ENCODE measurements around the gene SACM1L. TPM values are rescaled to one million over a fixed set of nuclear protein-coding genes. Genes with fewer than 3 reads are reported as not detected.
A peak's percentile ranks its signal among the peaks of the same experiment; 100 is the strongest.

Gene SACM1L
- total and polyA plus RNA-seq, 2 of the 13 experiments (the other 11 are each of a cell fraction or from before 2014, with no cell fraction given) = 15.1 to 27.8 TPM

DNA sequence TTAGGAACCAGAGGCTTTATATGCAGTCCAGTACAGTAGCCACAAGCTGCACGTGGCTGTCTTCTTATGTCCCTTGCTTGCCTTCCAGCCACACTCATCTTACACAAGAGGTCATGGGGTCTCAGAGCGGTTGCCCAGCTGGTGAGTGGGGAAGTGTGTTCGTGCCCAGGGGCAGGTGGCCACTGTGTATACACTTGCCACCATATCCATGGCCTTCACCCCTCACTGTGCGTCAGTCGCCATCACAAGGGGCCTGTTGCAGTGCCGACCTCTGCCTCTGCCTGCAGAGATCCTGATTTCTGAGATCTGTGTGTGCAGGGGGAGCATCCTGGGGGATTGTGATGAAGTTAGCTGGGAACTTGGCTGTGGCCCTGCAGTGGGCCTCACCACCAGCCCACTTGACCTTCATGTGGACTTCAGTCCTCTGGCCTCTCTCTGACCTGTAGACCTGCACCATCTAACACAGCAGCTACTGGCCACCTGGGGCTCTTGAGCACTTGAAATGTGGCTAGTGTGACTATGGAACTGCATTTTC lies 43.1 kb upstream of the SACM1L start (continued):
- TF ChIP-seq, protein P1, sequence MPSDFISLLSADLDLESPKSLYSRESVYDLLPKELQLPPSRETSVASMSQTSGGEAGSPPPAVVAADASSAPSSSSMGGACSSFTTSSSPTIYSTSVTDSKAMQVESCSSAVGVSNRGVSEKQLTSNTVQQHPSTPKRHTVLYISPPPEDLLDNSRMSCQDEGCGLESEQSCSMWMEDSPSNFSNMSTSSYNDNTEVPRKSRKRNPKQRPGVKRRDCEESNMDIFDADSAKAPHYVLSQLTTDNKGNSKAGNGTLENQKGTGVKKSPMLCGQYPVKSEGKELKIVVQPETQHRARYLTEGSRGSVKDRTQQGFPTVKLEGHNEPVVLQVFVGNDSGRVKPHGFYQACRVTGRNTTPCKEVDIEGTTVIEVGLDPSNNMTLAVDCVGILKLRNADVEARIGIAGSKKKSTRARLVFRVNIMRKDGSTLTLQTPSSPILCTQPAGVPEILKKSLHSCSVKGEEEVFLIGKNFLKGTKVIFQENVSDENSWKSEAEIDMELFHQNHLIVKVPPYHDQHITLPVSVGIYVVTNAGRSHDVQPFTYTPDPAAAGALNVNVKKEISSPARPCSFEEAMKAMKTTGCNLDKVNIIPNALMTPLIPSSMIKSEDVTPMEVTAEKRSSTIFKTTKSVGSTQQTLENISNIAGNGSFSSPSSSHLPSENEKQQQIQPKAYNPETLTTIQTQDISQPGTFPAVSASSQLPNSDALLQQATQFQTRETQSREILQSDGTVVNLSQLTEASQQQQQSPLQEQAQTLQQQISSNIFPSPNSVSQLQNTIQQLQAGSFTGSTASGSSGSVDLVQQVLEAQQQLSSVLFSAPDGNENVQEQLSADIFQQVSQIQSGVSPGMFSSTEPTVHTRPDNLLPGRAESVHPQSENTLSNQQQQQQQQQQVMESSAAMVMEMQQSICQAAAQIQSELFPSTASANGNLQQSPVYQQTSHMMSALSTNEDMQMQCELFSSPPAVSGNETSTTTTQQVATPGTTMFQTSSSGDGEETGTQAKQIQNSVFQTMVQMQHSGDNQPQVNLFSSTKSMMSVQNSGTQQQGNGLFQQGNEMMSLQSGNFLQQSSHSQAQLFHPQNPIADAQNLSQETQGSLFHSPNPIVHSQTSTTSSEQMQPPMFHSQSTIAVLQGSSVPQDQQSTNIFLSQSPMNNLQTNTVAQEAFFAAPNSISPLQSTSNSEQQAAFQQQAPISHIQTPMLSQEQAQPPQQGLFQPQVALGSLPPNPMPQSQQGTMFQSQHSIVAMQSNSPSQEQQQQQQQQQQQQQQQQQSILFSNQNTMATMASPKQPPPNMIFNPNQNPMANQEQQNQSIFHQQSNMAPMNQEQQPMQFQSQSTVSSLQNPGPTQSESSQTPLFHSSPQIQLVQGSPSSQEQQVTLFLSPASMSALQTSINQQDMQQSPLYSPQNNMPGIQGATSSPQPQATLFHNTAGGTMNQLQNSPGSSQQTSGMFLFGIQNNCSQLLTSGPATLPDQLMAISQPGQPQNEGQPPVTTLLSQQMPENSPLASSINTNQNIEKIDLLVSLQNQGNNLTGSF (CRISPR knock-in tag; IDR thresholded peaks at IDR 0.05) = no peak
- TF ChIP-seq ZNF292 (CRISPR knock-in tag; IDR thresholded peaks at IDR 0.05; ENCODE audit: borderline replicate concordance, low read depth) (no peak), NPAS2 (CRISPR knock-in tag; IDR thresholded peaks at IDR 0.05; ENCODE audit: borderline replicate concordance) (no peak), KDM6A (CRISPR knock-in tag; IDR thresholded peaks at IDR 0.05; ENCODE audit: low read depth) (0 out of 2 replicates have a peak, but pooled peaks have one; percentile 30), SRSF4 (IDR thresholded peaks at IDR 0.05; ENCODE audit: low read depth, low read length, poor library complexity, severe bottlenecking) (no peak), FOXA3 (CRISPR knock-in tag; IDR thresholded peaks at IDR 0.05) (no peak), FOXA1 (IDR thresholded peaks at IDR 0.05) (no peak), FOXA1 (CRISPR knock-in tag; IDR thresholded peaks at IDR 0.05) (no peak), SPEN (CRISPR knock-in tag; IDR thresholded peaks at IDR 0.05; ENCODE audit: low read depth) (no peak), RARA (CRISPR knock-in tag; IDR thresholded peaks at IDR 0.05) (peak; percentile 98), SP1 (IDR thresholded peaks at IDR 0.05) (no peak), SP1 (CRISPR knock-in tag; IDR thresholded peaks at IDR 0.05) (no peak), HOXA3 (CRISPR knock-in tag; IDR thresholded peaks at IDR 0.05) (peak; percentile 37; the same call in 1 of the 2 replicates), ZFYVE20 (CRISPR knock-in tag; IDR thresholded peaks at IDR 0.05; ENCODE audit: borderline replicate concordance, low read depth) (no peak), NR2F1 (CRISPR knock-in tag; IDR thresholded peaks at IDR 0.05) (peak; percentile 13 to 60; a peak in 1 of 4 replicates)
- TF ChIP-seq, protein P2, sequence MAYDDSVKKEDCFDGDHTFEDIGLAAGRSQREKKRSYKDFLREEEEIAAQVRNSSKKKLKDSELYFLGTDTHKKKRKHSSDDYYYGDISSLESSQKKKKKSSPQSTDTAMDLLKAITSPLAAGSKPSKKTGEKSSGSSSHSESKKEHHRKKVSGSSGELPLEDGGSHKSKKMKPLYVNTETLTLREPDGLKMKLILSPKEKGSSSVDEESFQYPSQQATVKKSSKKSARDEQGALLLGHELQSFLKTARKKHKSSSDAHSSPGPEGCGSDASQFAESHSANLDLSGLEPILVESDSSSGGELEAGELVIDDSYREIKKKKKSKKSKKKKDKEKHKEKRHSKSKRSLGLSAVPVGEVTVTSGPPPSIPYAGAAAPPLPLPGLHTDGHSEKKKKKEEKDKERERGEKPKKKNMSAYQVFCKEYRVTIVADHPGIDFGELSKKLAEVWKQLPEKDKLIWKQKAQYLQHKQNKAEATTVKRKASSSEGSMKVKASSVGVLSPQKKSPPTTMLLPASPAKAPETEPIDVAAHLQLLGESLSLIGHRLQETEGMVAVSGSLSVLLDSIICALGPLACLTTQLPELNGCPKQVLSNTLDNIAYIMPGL (CRISPR knock-in tag; IDR thresholded peaks at IDR 0.05; ENCODE audit: borderline replicate concordance in 1 of 2, low read depth in 1 of 2) = no peak
- TF ChIP-seq, protein P3, sequence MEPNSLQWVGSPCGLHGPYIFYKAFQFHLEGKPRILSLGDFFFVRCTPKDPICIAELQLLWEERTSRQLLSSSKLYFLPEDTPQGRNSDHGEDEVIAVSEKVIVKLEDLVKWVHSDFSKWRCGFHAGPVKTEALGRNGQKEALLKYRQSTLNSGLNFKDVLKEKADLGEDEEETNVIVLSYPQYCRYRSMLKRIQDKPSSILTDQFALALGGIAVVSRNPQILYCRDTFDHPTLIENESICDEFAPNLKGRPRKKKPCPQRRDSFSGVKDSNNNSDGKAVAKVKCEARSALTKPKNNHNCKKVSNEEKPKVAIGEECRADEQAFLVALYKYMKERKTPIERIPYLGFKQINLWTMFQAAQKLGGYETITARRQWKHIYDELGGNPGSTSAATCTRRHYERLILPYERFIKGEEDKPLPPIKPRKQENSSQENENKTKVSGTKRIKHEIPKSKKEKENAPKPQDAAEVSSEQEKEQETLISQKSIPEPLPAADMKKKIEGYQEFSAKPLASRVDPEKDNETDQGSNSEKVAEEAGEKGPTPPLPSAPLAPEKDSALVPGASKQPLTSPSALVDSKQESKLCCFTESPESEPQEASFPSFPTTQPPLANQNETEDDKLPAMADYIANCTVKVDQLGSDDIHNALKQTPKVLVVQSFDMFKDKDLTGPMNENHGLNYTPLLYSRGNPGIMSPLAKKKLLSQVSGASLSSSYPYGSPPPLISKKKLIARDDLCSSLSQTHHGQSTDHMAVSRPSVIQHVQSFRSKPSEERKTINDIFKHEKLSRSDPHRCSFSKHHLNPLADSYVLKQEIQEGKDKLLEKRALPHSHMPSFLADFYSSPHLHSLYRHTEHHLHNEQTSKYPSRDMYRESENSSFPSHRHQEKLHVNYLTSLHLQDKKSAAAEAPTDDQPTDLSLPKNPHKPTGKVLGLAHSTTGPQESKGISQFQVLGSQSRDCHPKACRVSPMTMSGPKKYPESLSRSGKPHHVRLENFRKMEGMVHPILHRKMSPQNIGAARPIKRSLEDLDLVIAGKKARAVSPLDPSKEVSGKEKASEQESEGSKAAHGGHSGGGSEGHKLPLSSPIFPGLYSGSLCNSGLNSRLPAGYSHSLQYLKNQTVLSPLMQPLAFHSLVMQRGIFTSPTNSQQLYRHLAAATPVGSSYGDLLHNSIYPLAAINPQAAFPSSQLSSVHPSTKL (CRISPR knock-in tag; IDR thresholded peaks at IDR 0.05) = peak; percentile 64; the same call in 1 of the 2 replicates
- TF ChIP-seq, protein P4, sequence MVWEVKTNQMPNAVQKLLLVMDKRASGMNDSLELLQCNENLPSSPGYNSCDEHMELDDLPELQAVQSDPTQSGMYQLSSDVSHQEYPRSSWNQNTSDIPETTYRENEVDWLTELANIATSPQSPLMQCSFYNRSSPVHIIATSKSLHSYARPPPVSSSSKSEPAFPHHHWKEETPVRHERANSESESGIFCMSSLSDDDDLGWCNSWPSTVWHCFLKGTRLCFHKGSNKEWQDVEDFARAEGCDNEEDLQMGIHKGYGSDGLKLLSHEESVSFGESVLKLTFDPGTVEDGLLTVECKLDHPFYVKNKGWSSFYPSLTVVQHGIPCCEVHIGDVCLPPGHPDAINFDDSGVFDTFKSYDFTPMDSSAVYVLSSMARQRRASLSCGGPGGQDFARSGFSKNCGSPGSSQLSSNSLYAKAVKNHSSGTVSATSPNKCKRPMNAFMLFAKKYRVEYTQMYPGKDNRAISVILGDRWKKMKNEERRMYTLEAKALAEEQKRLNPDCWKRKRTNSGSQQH (CRISPR knock-in tag; IDR thresholded peaks at IDR 0.05; ENCODE audit: low read depth) = no peak
